Prostate gland (tissue), 2 donors: ENCODE measurements around the gene CHCT1.
"Not testable (repeated sequence)": the region's sequence is repeated elsewhere in the genome, so short reads cannot be mapped to it uniquely, and the experiment has no call there.

ENCODE experiments used
- CTCF ChIP-seq, 4 experiments: fragments of 200-600 bp in 2 of 4; fragments of 450-650 bp in 2 of 4; sonication (generic) in 2 of 4; IDR thresholded peaks; 1 replicate in 3 of 4; 2 replicates in 1 of 4; pipeline ENCODE4 v1.5.1; 2016 to 2019; ENCODE audit warnings: antibody characterized with exemption in 4 of 4, mild to moderate bottlenecking in 2 of 4, moderate library complexity in 2 of 4
- POLR2A ChIP-seq: fragments of 450-650 bp; IDR thresholded peaks from one replicate; pipeline ENCODE4 v1.6.1; 2016; ENCODE audit warnings: antibody characterized with exemption, mild to moderate bottlenecking
- POLR2AphosphoS5 ChIP-seq: sonication (generic); formaldehyde crosslinking; IDR thresholded peaks from one replicate; pipeline ENCODE4 v1.6.1; 2017; ENCODE audit warnings: antibody characterized with exemption

- TF ChIP-seq CTCF (IDR thresholded peaks at IDR 0.05); POLR2A; POLR2AphosphoS5: not testable (repeated sequence)
These were observed 3.3 kb upstream of the CHCT1 start for GRCh38 chr17:60419003-60419402.
